Measurements from ENCODE around the gene LRRC8E.

DNA sequence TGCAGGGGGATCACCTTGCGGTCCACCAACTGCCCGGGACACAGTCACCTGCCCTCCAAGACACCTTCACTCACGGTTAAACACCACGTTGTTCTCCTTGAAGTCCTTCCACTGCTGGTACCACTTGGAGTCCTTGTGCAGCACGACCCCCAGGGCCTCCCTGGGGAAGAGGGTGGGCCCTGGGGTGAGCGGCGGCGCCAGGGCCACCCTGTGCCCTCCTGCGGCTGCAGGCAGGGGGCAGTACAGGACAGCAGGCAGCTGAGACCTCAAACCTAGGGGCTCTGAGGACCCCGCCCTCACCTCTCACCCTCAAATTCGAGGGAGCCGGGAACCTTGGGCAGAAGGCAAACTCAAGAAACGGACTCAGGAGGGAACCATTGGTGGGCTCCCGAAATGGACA is 45.1 kb downstream of the LRRC8E start:
- TF ChIP-seq, protein P1, sequence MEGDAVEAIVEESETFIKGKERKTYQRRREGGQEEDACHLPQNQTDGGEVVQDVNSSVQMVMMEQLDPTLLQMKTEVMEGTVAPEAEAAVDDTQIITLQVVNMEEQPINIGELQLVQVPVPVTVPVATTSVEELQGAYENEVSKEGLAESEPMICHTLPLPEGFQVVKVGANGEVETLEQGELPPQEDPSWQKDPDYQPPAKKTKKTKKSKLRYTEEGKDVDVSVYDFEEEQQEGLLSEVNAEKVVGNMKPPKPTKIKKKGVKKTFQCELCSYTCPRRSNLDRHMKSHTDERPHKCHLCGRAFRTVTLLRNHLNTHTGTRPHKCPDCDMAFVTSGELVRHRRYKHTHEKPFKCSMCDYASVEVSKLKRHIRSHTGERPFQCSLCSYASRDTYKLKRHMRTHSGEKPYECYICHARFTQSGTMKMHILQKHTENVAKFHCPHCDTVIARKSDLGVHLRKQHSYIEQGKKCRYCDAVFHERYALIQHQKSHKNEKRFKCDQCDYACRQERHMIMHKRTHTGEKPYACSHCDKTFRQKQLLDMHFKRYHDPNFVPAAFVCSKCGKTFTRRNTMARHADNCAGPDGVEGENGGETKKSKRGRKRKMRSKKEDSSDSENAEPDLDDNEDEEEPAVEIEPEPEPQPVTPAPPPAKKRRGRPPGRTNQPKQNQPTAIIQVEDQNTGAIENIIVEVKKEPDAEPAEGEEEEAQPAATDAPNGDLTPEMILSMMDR (IDR thresholded peaks at IDR 0.05), result peak in 1 of 4 experiments; percentile 34
- no peak for TF ChIP-seq POLR2A (IDR thresholded peaks at IDR 0.05)
- TF ChIP-seq POLR2AphosphoS5 (IDR thresholded peaks at IDR 0.05), result no peak
- TF ChIP-seq EP300 (IDR thresholded peaks at IDR 0.05), result no peak

Data from gastroesophageal sphincter (tissue), 3 donors.